Epithelial cell of alveolus of lung (primary cell): ENCODE measurements around the gene GLE1. TPM values are rescaled to one million over a fixed set of nuclear protein-coding genes. Genes with fewer than 3 reads are reported as not detected.

Experiments used
- total RNA-seq: library from RNA; depleted of rRNA; stranded (reverse); fragments of >200 nt; gene quantifications from 2 replicates; pipeline ENCODE4 v1.2.1, GENCODE V29; 2015

Gene GLE1
- total RNA-seq = 27.0 and 27.8 TPM in 2 replicates

GRCh38 chr9:128504485-128505413, at the start of gene GLE1:
Gene GLE1 (plus strand): TSS chr9:128504719. CDS start chr9:128504806, 87 bp downstream.

GRCh38 chr9:128455849-128456612, 48.5 kb upstream of the GLE1 start, which contains the start of gene ODF2:
Gene ODF2 (plus strand): TSS chr9:128456006. CDS start chr9:128456092, 86 bp downstream.

GRCh38 chr9:128552153-128552743, 47.7 kb downstream of the GLE1 start, which contains the start of gene SPTAN1:
Gene SPTAN1 (plus strand): TSS chr9:128552587. CDS start chr9:128566741, 14,154 bp downstream.

Other genes starting within 250 kb of the GLE1 start
- gene GOLGA2, start 228.7 kb upstream of the GLE1 start, total RNA-seq = 77.1 and 120 TPM in 2 replicates
- 29.1 and 45.1 TPM in 2 replicates for gene SWI5, start 228.4 kb upstream of the GLE1 start, total RNA-seq
- gene TRUB2, start 182.3 kb upstream of the GLE1 start, total RNA-seq = 12.9 and 20.2 TPM in 2 replicates
- 34.3 and 59.9 TPM in 2 replicates for gene COQ4, start 181.9 kb upstream of the GLE1 start, total RNA-seq
- gene SLC27A4, start 164.2 kb upstream of the GLE1 start, total RNA-seq = 16.4 and 26.8 TPM in 2 replicates
- gene URM1, start 133.3 kb upstream of the GLE1 start, total RNA-seq = 37.8 and 39.4 TPM in 2 replicates
- gene CERCAM, start 83.9 kb upstream of the GLE1 start, total RNA-seq = 99.9 and 144 TPM in 2 replicates
- gene ODF2, start 48.7 kb upstream of the GLE1 start, total RNA-seq = 14.3 and 25.5 TPM in 2 replicates
- gene SPTAN1, start 47.9 kb downstream of the GLE1 start, total RNA-seq = 178 and 200 TPM in 2 replicates
- gene DYNC2I2, start 152.1 kb downstream of the GLE1 start, total RNA-seq = 33.4 and 73.4 TPM in 2 replicates
- 180 and 256 TPM in 2 replicates for gene SET, start 184.5 kb downstream of the GLE1 start, total RNA-seq
- gene PKN3, start 197.8 kb downstream of the GLE1 start, total RNA-seq = 3.0 and 4.8 TPM in 2 replicates
- gene ZDHHC12, start 219.4 kb downstream of the GLE1 start, total RNA-seq = 54.7 and 68.9 TPM in 2 replicates